Activated B cell treated with CpG ODN at 0.5 μM for 24 hours (primary cell): ENCODE data around the gene CRB3. TPM values are rescaled to one million over a fixed set of nuclear protein-coding genes. Genes with fewer than 3 reads are reported as not detected.

ENCODE experiments used
- ATAC-seq: fragments of 200-7000 bp; cut with Tn5 transposase; one replicate; pipeline ENCODE4 v1.10.0; 2021; ENCODE audit warnings: low read depth, mild to moderate bottlenecking, moderate library complexity
- CTCF ChIA-PET: fragments of 350-600 bp; sonication (Branson Sonifier 250); formaldehyde crosslinking; loops from one replicate; lab custom pipeline; 2021; ENCODE audit warnings: antibody characterized with exemption; lab: Charles Lee
- POLR2A ChIA-PET: fragments of 350-600 bp; sonication (Branson Sonifier 250); formaldehyde crosslinking; loops from one replicate; lab custom pipeline; 2021; ENCODE audit warnings: antibody characterized with exemption; lab: Charles Lee
- DNase-seq: peaks from one replicate; pipeline ENCODE4 v3.0.0; 2022
- H3K27ac Mint-ChIP-seq: one replicate; pipeline ENCODE4 v1.8.0; 2020; ENCODE audit warnings: mixed read lengths
- H3K27me3 Mint-ChIP-seq: one replicate; pipeline ENCODE4 v1.8.0; 2021; ENCODE audit warnings: mixed read lengths
- H3K36me3 Mint-ChIP-seq: one replicate; pipeline ENCODE4 v1.8.0; 2021; ENCODE audit warnings: low read depth, mixed read lengths
- H3K4me1 Mint-ChIP-seq: one replicate; pipeline ENCODE4 v1.8.0; 2021; ENCODE audit warnings: mixed read lengths
- H3K4me3 Mint-ChIP-seq: one replicate; pipeline ENCODE4 v1.8.0; 2020; ENCODE audit warnings: mild to moderate bottlenecking, mixed read lengths
- H3K9me3 Mint-ChIP-seq: one replicate; pipeline ENCODE4 v1.8.0; 2020; ENCODE audit warnings: mixed read lengths
- CTCF ChIP-seq: fragments of 200-600 bp; IDR thresholded peaks from one replicate; pipeline ENCODE4 v1.8.0; 2022; ENCODE audit warnings: antibody characterized with exemption, mild to moderate bottlenecking
- intact Hi-C: fragments of 100-400 bp; cut with micrococcal nuclease; formaldehyde crosslinking; loops from one replicate; pipeline ENCODE4 v1.15.1; 2024
- total RNA-seq: library from RNA; stranded (reverse); gene quantifications from 2 replicates; pipeline ENCODE4 v1.2.3, GENCODE V29; 2022

The CRB3 gene
- total RNA-seq, 1 donor from 2014 or later, result 8.4 TPM

- peaks cover 6% of the 10 kb centered on the region for H3K36me3 Mint-ChIP-seq
- TF ChIP-seq CTCF, result no peak
- ChIA-PET POLR2A (interaction anchor here (0.7 to 2.6 kb wide), 2 partner anchors 59 to 131 kb away, joined by 3 to 16 read pairs; partner anchors contain the start of gene KHSRP), CTCF (no interaction called here)
- peaks cover 29% of the 10 kb centered on the region for H3K4me1 Mint-ChIP-seq
- no peak for ATAC-seq
- DNase-seq, result no peak
- intact Hi-C loops, result loop anchor here (2.0 kb wide), 1 partner anchor 22 kb away; no protein-coding TSS in a partner anchor
- H3K9me3 Mint-ChIP-seq, result no peaks in the 10 kb centered on the region
- no peak overlapping the region for H3K4me3 Mint-ChIP-seq
- H3K27ac Mint-ChIP-seq, result no peak overlapping the region
- no peaks in the 10 kb centered on the region for H3K27me3 Mint-ChIP-seq
Observed at GRCh38 chr19:6483235-6483634, 19.2 kb downstream of the CRB3 start.

GRCh38 chr19:6484230-6484629 lies 20.2 kb downstream of the CRB3 start:
- H3K27ac Mint-ChIP-seq, result no peak overlapping the region
- POLR2A ChIA-PET, result interaction anchor here (0.7 kb wide), 1 partner anchor 130 kb away, joined by 3 read pairs; no protein-coding TSS in a partner anchor
- H3K27me3 Mint-ChIP-seq, result no peaks in the 10 kb centered on the region
- no peak for ATAC-seq
- H3K4me3 Mint-ChIP-seq, result no peak overlapping the region
- peaks cover 31% of the 10 kb centered on the region for H3K4me1 Mint-ChIP-seq
- no peaks in the 10 kb centered on the region for H3K9me3 Mint-ChIP-seq
- no peak for DNase-seq
- intact Hi-C loops, result no loop called here
- H3K36me3 Mint-ChIP-seq, result peaks cover 6% of the 10 kb centered on the region
- CTCF ChIA-PET, result interaction anchor here (1.0 kb wide), 1 partner anchor 33 kb away, joined by 3 read pairs; no protein-coding TSS in a partner anchor
- no peak for TF ChIP-seq CTCF

- peaks cover 36% of the 10 kb centered on the region for H3K4me1 Mint-ChIP-seq
- intact Hi-C loops, result no loop called here
- no peak for TF ChIP-seq CTCF
- POLR2A ChIA-PET, result no interaction called here
- H3K4me3 Mint-ChIP-seq, result no peak overlapping the region
- H3K36me3 Mint-ChIP-seq, result peaks cover 6% of the 10 kb centered on the region
- H3K9me3 Mint-ChIP-seq, result no peaks in the 10 kb centered on the region
- H3K27ac Mint-ChIP-seq, result no peak overlapping the region
- H3K27me3 Mint-ChIP-seq, result no peaks in the 10 kb centered on the region
- CTCF ChIA-PET, result no interaction called here
- DNase-seq, result no peak
- no peak for ATAC-seq
Observed at GRCh38 chr19:6484831-6485230, 20.8 kb downstream of the CRB3 start.

- Mint-ChIP-seq H3K36me3 (no peaks in the 10 kb centered on the region), H3K4me1 (peaks cover 13% of the 10 kb centered on the region), H3K27me3 (no peaks in the 10 kb centered on the region), H3K9me3 (no peaks in the 10 kb centered on the region), H3K27ac (peak overlapping the region; percentile 85), H3K4me3 (peak overlapping the region; percentile 84)
- DNase-seq, result no peak
- TF ChIP-seq CTCF, result no peak
- intact Hi-C loops, result loop anchor here (1.0 kb wide), 1 partner anchor 64 kb away; no protein-coding TSS in a partner anchor
- CTCF ChIA-PET, result no interaction called here
- peak; percentile 95 for ATAC-seq
- POLR2A ChIA-PET, result interaction anchor here (0.8 to 1.1 kb wide), 6 partner anchors 8 to 142 kb away, joined by 3 to 6 read pairs (median 3); partner anchors contain the start of genes ALKBH7, DENND1C, KHSRP and SLC25A23
Observed at GRCh38 chr19:6489278-6490061, 25.4 kb downstream of the CRB3 start.

GRCh38 chr19:6490134-6490533 lies 26.1 kb downstream of the CRB3 start:
- intact Hi-C loops, result no loop called here
- POLR2A ChIA-PET, result interaction anchor here (0.9 to 2.8 kb wide), 5 partner anchors 9 to 141 kb away, joined by 3 to 18 read pairs (median 4); partner anchors contain the start of genes DENND1C and KHSRP
- peaks cover 13% of the 10 kb centered on the region for H3K4me1 Mint-ChIP-seq

More at GRCh38 chr19:6490134-6490533, 26.1 kb downstream of the CRB3 start:
- peak overlapping the region; percentile 84 for H3K4me3 Mint-ChIP-seq
- no peak for TF ChIP-seq CTCF
- CTCF ChIA-PET, result no interaction called here
- H3K27ac Mint-ChIP-seq, result peak overlapping the region; percentile 85
- no peaks in the 10 kb centered on the region for H3K27me3 Mint-ChIP-seq
- DNase-seq, result no peak
- no peaks in the 10 kb centered on the region for H3K9me3 Mint-ChIP-seq
- no peak for ATAC-seq
- H3K36me3 Mint-ChIP-seq, result peaks cover 1% of the 10 kb centered on the region
